Right cardiac atrium (tissue), 5 donors: ENCODE measurements around the gene CARMIL3. TPM values are rescaled to one million over a fixed set of nuclear protein-coding genes. Genes with fewer than 3 reads are reported as not detected.
A peak's percentile ranks its signal among the peaks of the same experiment; 100 is the strongest.

Source experiments
- ATAC-seq, 2 donors: fragments of 200-7000 bp; cut with Tn5 transposase; one replicate each; pipeline versions ENCODE4 v1.8.0 to v1.9.1; 2020; ENCODE audit warnings: moderate library complexity in 2 of 2, mild to moderate bottlenecking in 1 of 2
- DNase-seq, 3 donors: peaks; one replicate each; pipeline ENCODE4 v3.0.0-alpha.2; 2020
- H3K27ac ChIP-seq: one replicate; pipeline ENCODE4 v1.5.1; 2013; ENCODE audit warnings: mild to moderate bottlenecking, low read length, control low read depth, moderate library complexity
- H3K27me3 ChIP-seq: one replicate; pipeline ENCODE4 v1.6.1; 2013; ENCODE audit not compliant: control insufficient read depth, insufficient read depth
- H3K4me1 ChIP-seq: one replicate; pipeline ENCODE4 v1.6.1; 2013; ENCODE audit warnings: low read length; ENCODE audit not compliant: control insufficient read depth, insufficient read depth
- H3K4me3 ChIP-seq: one replicate; pipeline ENCODE4 v1.5.1; 2013; ENCODE audit warnings: low read length, control low read depth
- H3K9me3 ChIP-seq: one replicate; pipeline ENCODE4 v1.6.1; 2013; ENCODE audit warnings: low read length; ENCODE audit not compliant: control insufficient read depth
- WGBS: extraction: QIAGEN DNeasy Blood & Tissue Kit; methylation state at CpG from one replicate; pipeline ENCODE4 v1.1.7; 2013; 5-methylcytosine and 5-hydroxymethylcytosine counted together
- intact Hi-C, 4 donors: fragments of 100-400 bp; cut with DNase I; formaldehyde crosslinking; loops; one replicate each; pipeline versions ENCODE4 v1.11.0 to v1.14.0; 2022 to 2023
- polyA plus RNA-seq: library from polyadenylated mRNA; stranded (reverse); fragments of 200-250 nt; gene quantifications from one replicate; pipeline ENCODE4 v1.2.3, GENCODE V29; 2013
- total RNA-seq, 4 donors: library from RNA; stranded (reverse); fragmentation: NEBNext Ultra II Directional; extraction: Animal tissue kit (Norgen Biotek cat#: 25700); gene quantifications; one replicate each; pipeline ENCODE4 v1.2.1, GENCODE V29; 2021
- donor health status: healthy with polysubstance abuse.
- donor health status: DM: no; HTN: yes; CAD: no.
- donor health status: DM: no; HTN: no; CAD: no.
- donor health status: DM: no; HTN: yes; CAD: no; lungs with severe emphysema.
- donor health status: DM: yes; HTN: yes; CAD: no.

The CARMIL3 gene
- total and polyA plus RNA-seq, 5 donors, result 0.17 to 0.45 (median 0.18) TPM

DNA sequence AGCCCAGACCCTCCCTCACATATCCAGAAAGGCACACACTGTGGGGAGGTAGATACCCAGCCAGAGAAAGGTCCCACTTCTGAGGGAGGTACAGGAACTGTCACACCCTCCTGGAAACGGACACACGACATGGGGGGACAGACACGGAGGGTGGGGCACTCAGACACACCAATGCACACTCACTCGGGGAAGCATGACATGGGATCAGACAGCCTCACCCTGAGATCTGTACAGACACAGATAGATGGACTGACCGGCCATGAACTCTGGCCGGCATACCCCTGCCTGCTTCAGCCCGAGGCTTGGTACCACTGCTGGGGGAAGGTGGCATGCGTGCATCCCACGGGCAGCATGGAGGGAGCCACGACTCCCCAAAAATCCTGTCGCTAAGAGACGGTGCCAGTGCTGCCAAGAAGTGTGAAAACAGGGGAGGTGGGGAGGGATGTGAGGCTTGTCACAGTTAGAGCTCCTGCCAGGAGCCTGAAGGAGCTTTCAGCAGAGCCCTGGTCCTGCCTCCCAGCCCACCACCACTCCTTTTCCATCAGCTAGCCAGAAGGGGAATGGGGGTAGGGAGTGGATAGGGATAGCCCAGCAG lies 20.1 kb downstream of the CARMIL3 start:
- H3K4me1 ChIP-seq, result no peaks in the 10 kb centered on the region
- ATAC-seq, result no peak
- H3K27me3 ChIP-seq, result no peaks in the 10 kb centered on the region
- DNase-seq, result no peak
- no peaks in the 10 kb centered on the region for H3K9me3 ChIP-seq
- no peak overlapping the region for H3K27ac ChIP-seq
- 65% methylated on average over 12 of the region's 12 CpGs for WGBS
- H3K4me3 ChIP-seq, result no peak overlapping the region
- intact Hi-C loops, result no loop called here

DNA sequence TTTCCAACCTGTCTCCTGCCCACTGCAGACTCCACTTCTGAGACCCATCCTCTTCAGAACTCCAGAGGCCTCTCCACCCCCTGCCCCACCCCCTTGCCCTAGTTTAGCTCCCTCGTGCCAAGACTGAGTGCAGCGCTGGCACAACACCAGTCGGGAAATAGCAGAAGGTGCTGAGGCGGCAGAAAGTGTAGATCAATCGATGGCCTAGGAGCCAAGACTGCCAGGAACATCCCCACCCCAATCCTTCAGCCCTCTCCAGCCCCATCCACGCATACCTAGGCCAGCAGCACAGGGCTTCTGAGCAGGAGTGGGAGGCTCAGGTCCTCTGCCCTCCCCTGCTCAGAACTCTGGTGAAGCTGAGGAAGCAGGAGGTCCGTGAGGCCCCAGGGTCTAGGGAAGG lies 20.6 kb downstream of the CARMIL3 start:
- Histone ChIP-seq H3K4me3 (no peak overlapping the region), H3K27me3 (no peaks in the 10 kb centered on the region), H3K27ac (no peak overlapping the region), H3K9me3 (no peaks in the 10 kb centered on the region), H3K4me1 (no peaks in the 10 kb centered on the region)
- intact Hi-C loops, result no loop called here
- DNase-seq (no peak), ATAC-seq (no peak)
- whole genome bisulfite sequencing, result 63% methylated on average over 7 of the region's 7 CpGs

DNA sequence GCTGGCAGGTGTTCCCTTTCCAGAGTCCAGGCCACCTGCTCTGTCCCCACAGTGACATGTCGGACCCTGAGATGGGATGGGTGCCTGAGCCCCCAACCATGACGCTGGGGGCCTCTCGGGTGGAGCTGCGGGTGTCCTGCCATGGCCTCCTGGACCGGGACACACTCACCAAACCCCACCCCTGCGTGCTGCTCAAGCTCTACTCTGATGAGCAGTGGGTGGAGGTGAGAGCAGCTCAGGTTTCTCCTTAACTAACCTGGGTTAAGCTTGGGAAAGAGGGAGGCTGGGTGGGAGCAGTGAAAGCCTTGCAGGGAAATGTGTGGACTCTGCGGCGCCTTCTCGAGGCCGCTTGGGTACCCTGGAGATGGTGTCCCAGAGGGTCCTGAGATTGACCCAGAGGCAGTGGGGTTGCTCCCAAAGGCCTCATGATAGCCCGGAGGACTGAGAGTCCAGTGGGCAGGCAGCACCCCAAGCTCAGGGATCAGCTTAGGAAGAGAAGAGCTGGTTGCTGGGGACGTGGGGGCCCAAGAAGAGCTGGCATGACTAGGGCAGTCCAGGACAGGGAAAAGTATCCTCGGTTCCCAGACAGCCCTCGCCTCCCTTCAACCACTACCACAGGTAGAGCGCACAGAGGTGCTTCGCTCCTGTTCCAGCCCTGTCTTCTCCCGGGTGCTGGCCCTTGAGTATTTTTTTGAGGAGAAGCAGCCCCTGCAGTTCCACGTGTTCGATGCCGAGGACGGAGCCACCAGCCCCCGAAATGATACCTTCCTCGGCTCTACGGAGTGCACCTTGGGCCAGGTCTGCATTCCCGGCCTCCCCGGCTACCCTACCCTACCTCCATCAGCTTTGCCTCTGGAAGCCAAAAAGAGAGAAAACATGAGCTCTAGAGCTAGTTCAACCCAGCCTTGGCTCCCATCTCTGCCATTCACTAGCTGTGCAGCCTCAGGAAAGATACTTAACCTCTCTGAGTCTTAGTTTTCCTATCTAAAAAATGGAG lies 21.4 kb downstream of the CARMIL3 start:
- H3K9me3 ChIP-seq, result no peaks in the 10 kb centered on the region
- WGBS, result 84% methylated on average over 26 of the region's 26 CpGs
- no peak for DNase-seq
- H3K4me3 ChIP-seq, result no peak overlapping the region
- H3K27ac ChIP-seq, result no peak overlapping the region
- H3K4me1 ChIP-seq, result no peaks in the 10 kb centered on the region
- ATAC-seq, result no peak
- H3K27me3 ChIP-seq, result no peaks in the 10 kb centered on the region
- intact Hi-C loops, result no loop called here

DNA sequence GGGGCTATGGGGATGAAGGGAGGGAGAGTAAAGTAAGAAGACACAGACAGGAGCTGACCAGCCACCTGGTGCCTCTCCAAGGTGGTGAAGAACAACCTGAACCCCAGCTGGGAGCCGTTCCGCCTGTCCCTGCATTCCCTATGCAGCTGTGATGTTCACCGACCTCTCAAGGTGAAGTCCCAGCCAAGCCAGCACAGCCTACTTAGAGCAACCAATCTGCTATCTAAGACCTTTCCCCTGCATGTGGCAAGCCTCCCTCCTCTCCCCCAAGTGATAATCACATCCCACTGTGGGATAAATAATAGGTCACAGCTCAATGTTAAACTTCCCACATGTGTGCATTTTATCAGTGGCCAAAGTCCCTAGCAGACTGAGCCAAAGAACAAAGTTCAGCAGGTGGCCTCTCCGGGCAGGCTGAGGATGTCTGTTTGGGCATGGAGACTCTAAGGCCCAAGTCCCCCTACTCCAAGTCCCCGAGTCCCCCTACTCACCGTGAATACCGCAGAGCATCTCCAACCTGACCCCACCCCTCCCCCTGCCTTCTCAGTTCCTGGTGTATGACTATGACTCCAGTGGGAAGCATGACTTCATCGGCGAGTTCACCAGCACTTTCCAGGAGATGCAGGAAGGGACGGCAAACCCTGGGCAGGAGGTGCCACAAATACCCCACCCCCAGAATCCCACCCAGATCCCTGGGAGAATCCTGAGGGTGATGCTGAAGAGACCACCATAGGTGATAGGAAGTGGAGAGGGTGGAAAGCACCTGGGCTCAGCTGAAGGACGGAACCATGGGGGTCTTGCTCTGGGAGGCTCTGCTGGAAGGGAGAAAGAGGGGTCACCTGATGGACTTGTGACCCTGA lies 23.0 kb downstream of the CARMIL3 start:
- H3K27ac ChIP-seq, result no peak overlapping the region
- H3K9me3 ChIP-seq, result no peaks in the 10 kb centered on the region
- no peak for ATAC-seq
- H3K4me1 ChIP-seq, result no peaks in the 10 kb centered on the region
- 72% methylated on average over 11 of the region's 11 CpGs for WGBS
- DNase-seq, result peak in 1 of 3 donors; percentile 15
- no peak overlapping the region for H3K4me3 ChIP-seq
- intact Hi-C loops, result no loop called here
- no peaks in the 10 kb centered on the region for H3K27me3 ChIP-seq

DNA sequence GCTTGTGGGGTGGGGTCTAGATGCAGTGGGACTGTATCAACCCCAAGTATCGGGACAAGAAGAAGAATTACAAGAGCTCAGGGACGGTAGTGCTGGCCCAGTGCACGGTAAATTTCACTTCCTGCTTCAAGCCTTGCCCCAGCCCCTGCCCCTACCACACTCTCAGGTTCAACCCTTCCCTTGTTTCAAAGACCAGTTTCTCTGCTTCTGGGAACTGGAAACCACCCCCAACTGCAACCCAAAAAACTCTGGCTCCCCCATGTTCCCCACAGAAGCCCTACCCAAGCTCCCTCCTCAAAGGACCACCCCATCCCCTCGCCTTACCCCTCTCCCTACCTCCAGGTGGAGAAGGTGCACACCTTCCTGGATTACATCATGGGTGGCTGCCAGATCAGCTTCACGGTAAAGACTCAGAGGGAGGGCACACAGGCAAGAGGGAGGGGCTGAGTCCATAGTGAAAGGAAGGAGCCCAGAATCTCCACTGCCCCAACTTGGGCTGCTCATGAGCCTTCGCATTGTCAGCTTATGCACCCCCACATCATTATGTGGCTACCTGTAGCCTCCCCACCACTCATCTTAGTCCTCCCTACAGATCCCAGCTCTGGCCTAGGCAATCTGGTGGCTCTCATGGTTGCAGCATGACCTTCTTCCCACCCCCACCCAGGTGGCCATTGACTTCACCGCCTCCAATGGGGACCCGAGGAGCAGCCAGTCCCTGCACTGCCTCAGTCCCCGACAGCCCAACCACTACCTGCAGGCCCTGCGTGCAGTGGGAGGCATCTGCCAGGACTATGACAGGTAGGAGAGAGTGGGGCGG lies 23.9 kb downstream of the CARMIL3 start:
- no peak for ATAC-seq
- 76% methylated on average over 11 of the region's 11 CpGs for WGBS

DNA sequence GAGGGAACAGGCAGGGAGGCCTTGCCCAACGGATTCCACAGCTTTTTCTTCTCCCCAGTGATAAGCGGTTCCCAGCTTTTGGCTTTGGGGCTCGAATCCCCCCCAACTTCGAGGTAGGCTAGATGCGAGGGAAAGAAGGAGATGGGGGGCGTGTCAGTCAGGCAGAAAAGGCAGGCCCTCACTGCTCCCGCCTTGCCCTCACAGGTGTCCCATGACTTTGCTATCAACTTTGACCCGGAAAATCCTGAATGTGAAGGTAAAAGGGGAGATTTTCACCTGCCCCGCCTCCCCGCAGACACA lies 24.4 kb downstream of the CARMIL3 start:
- no peaks in the 10 kb centered on the region for H3K9me3 ChIP-seq
- no peaks in the 10 kb centered on the region for H3K4me1 ChIP-seq
- 85% methylated on average over 10 of the region's 10 CpGs for WGBS
- no peak for ATAC-seq
- no peak overlapping the region for H3K27ac ChIP-seq
- H3K4me3 ChIP-seq, result no peak overlapping the region
- no peaks in the 10 kb centered on the region for H3K27me3 ChIP-seq
- DNase-seq, result no peak
- intact Hi-C loops, result no loop called here

More for the DNA sequence above, 23.9 kb downstream of the CARMIL3 start:
- H3K9me3 ChIP-seq, result no peaks in the 10 kb centered on the region
- no peaks in the 10 kb centered on the region for H3K4me1 ChIP-seq
- no peak overlapping the region for H3K27ac ChIP-seq
- intact Hi-C loops, result no loop called here
- DNase-seq, result no peak
- no peaks in the 10 kb centered on the region for H3K27me3 ChIP-seq
- H3K4me3 ChIP-seq, result no peak overlapping the region

DNA sequence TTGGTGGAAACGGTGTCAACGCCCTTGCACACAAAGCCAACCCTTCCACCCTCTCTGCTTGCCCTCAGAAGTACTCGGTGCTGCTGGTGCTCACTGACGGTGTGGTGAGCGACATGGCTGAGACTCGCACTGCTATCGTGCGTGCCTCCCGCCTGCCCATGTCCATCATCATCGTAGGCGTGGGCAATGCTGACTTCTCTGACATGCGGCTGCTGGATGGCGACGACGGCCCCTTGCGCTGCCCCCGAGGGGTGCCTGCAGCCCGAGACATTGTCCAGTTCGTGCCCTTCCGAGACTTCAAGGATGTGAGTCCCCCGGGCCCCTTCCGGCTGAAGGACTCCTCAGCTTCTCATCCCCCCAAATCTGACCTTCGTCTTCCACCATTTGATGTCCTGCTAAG lies 25.3 kb downstream of the CARMIL3 start:
- Histone ChIP-seq H3K4me1 (no peaks in the 10 kb centered on the region), H3K9me3 (no peaks in the 10 kb centered on the region), H3K27ac (no peak overlapping the region), H3K27me3 (no peaks in the 10 kb centered on the region), H3K4me3 (no peak overlapping the region)
- ATAC-seq (no peak), DNase-seq (peak in 1 of 3 donors; percentile 43)
- intact Hi-C loops, result no loop called here
- WGBS, result 90% methylated on average over 23 of the region's 23 CpGs

DNA sequence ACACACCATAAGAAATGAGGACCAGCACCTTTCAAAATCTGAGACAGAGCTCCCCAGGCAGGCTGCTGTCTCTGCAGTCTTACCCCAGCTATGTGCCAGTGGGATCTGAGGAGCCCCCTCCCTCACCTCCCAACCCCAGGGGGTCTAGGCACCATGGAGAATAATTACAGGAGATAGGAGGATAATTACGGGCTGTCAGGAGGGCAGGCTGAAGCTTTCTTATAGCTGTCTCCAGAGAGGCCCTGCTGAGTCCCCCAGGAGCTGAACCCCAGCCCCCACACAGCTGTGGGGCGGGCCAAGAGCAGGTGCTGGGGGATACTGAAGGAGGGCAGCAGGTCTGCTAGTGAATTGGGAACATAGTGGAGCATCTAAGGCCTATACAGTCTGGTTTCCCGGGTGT lies 26.3 kb downstream of the CARMIL3 start:
- Histone ChIP-seq H3K9me3 (no peaks in the 10 kb centered on the region), H3K4me1 (no peaks in the 10 kb centered on the region), H3K27ac (no peak overlapping the region), H3K4me3 (no peak overlapping the region), H3K27me3 (no peaks in the 10 kb centered on the region)
- DNase-seq (no peak), ATAC-seq (no peak)
- intact Hi-C loops, result no loop called here
- WGBS, result 74% methylated on average over 3 of the region's 3 CpGs

DNA sequence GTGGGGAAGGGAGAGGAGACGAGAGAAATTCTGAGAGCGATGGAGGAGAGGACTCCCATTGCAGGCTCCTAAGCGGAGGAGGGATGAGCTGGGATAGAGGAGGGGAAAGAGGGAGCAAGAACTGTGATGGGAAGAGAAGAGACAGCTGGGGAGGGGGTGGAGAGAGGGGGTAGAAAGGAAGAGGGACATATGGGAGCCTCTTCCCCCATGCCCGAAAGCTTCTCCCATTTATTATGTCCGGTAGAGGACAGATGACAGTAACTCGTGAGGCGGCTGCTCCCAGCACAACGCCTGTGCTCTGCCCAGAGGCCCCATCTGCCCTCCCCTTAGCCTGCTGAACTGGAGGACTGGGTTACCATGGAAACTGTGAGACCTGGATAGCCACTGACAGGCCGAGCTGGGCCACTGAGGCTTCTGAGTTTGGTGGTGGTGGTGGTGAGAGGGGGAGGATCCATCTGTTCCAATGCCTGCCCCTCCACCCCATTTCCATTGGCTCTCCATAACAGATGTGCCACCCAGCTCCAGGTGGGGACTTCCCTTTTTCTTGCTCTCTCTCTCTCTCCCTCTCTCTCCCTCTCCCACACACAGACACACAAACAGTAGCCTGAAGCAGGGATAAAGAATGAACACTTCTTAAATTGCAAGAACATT lies 27.8 kb downstream of the CARMIL3 start:
- Histone ChIP-seq H3K27me3 (no peaks in the 10 kb centered on the region), H3K27ac (no peak overlapping the region), H3K9me3 (no peaks in the 10 kb centered on the region), H3K4me3 (no peak overlapping the region), H3K4me1 (no peaks in the 10 kb centered on the region)
- no peak for ATAC-seq
- no peak for DNase-seq
- 91% methylated on average over 9 of the region's 9 CpGs for WGBS
- intact Hi-C loops, result no loop called here

DNA sequence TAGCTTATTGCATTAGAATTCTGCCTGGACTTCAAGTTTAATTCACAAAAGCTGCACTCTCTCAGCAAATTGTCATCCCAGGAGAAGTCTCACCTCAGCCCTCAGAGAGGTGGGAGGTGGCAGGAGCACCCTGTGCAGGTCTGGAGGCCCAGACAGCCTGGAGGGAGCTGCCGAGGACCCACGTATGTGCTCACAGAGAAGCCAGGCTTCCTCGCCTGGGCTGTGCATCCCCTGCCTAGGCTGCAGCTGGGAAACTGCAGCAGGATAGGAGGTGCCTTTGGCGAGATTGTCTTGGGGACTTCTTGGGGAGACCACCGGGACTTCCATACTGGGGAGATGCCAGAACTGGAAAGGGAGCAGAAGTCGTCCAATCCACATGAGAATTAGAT lies 28.3 kb downstream of the CARMIL3 start:
- Histone ChIP-seq H3K4me3 (no peak overlapping the region), H3K4me1 (no peaks in the 10 kb centered on the region), H3K9me3 (no peaks in the 10 kb centered on the region), H3K27me3 (no peaks in the 10 kb centered on the region), H3K27ac (no peak overlapping the region)
- WGBS, result 78% methylated on average over 6 of the region's 6 CpGs
- DNase-seq (no peak), ATAC-seq (no peak)
- intact Hi-C loops, result no loop called here
